ENCODE data around the gene IL1A.

Gene IL1A

DNA sequence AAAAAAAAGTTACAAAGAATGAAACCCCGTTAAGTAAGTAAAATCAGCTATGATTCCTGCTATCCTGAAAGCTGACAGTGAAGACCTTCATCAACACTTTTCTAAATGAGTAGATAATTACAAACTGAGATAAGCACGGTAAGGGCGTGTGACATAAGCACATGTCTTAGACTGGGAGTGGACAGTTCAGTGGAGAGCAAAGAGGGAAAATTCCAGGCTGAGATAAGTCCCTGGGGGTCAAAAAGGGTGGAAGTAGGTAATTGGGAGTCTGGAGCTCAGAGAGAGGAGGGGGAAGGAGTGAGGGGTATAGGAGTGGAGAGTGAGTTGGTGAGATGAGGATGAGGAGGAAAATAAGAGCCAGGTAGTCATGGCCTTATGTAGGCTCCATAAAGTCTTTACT is 4.4 kb upstream of the IL1A start:
- Histone ChIP-seq H3K4me1 (ENCODE audit: insufficient read depth, low read length) (no peaks in the 10 kb centered on the region), H3K27me3 (ENCODE audit: control insufficient read depth in 1 of 2, insufficient read depth in 2 of 2, low read length in 2 of 2) (no peaks in the 10 kb centered on the region), H3K36me3 (ENCODE audit: insufficient read depth, low read length) (no peaks in the 10 kb centered on the region), H3K9me3 (ENCODE audit: low read length) (no peaks in the 10 kb centered on the region), H3K9ac (ENCODE audit: low read length) (no peak overlapping the region), H3K4me3 (ENCODE audit: low read depth in 1 of 2, low read length in 2 of 2) (no peak overlapping the region), H3K27ac (ENCODE audit: low read depth, low read length) (no peak overlapping the region)

DNA sequence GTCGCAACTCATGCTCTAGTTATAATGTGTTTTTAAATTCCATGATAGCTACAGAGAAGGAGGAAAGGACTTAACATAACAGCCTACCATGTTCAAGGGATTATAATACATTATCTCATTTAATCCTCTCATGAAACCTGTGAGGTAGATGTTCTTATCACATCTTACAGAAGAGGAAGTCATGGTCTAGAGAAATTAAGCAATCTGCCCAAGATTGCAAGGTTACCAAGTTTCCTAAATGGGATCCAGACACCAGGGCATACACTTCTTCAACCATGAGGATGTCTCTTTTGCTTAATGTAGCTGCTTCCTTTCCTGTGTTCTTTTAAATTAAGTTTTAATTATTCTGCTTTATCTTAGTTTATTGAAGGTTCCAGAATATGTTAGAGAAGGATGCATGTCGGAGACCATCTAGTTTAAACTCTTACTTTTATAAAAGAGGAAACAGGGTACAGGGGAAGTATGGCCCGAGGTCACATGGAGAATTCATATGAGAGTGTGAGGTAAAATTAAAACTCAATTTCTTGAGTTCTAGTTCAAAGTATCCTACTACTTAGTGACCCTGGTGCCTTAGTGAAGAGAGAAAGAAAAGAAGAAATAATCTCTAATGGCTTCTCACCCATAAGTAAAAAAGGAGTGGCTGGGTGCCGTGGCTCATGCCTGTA is 3.6 kb upstream of the IL1A start:
- no peak overlapping the region for H3K4me3 ChIP-seq (ENCODE audit: low read depth in 1 of 2, low read length in 2 of 2)
- no peaks in the 10 kb centered on the region for H3K4me1 ChIP-seq (ENCODE audit: insufficient read depth, low read length)
- no peaks in the 10 kb centered on the region for H3K9me3 ChIP-seq (ENCODE audit: low read length)
- no peaks in the 10 kb centered on the region for H3K27me3 ChIP-seq (ENCODE audit: control insufficient read depth in 1 of 2, insufficient read depth in 2 of 2, low read length in 2 of 2)
- no peaks in the 10 kb centered on the region for H3K36me3 ChIP-seq (ENCODE audit: insufficient read depth, low read length)
- no peak overlapping the region for H3K9ac ChIP-seq (ENCODE audit: low read length)
- no peak overlapping the region for H3K27ac ChIP-seq (ENCODE audit: low read depth, low read length)

GRCh38 chr2:112787294-112787693 is 3.0 kb upstream of the IL1A start:
- no peak overlapping the region for H3K4me3 ChIP-seq (ENCODE audit: low read depth in 1 of 2, low read length in 2 of 2)
- no peaks in the 10 kb centered on the region for H3K9me3 ChIP-seq (ENCODE audit: low read length)
- no peak overlapping the region for H3K27ac ChIP-seq (ENCODE audit: low read depth, low read length)
- no peak overlapping the region for H3K9ac ChIP-seq (ENCODE audit: low read length)
- H3K27me3 ChIP-seq (ENCODE audit: control insufficient read depth in 1 of 2, insufficient read depth in 2 of 2, low read length in 2 of 2), result no peaks in the 10 kb centered on the region
- no peaks in the 10 kb centered on the region for H3K4me1 ChIP-seq (ENCODE audit: insufficient read depth, low read length)
- H3K36me3 ChIP-seq (ENCODE audit: insufficient read depth, low read length), result no peaks in the 10 kb centered on the region

DNA sequence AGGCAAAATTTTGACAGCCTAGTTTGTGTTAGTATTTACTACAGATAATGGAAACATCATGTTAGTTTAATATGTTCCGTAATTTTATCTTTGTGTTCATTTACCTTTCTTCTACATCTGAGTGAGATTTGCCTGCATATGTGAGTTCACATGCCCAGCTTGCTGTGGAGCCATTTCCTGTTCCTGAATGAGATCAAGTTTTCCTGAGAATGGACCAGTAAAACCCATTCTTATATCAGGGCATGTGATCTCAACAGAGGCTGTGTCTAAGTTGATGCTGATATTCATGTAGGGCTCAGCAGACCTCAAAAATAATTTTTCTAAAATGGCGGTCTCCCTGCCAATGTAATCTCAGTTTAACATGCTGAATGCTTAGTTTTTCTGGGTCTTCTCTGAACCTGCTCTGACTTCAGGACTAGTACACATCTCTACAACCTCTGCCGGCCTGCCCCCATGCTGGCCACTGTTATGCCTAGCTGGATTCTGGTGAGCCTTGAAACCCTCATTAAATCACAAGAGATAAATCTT is 1.0 kb downstream of the IL1A start:
- H3K4me3 ChIP-seq (ENCODE audit: low read depth in 1 of 2, low read length in 2 of 2), result no peak overlapping the region
- no peak overlapping the region for H3K27ac ChIP-seq (ENCODE audit: low read depth, low read length)
- no peaks in the 10 kb centered on the region for H3K36me3 ChIP-seq (ENCODE audit: insufficient read depth, low read length)
- H3K9me3 ChIP-seq (ENCODE audit: low read length), result no peaks in the 10 kb centered on the region
- no peak overlapping the region for H3K9ac ChIP-seq (ENCODE audit: low read length)
- no peaks in the 10 kb centered on the region for H3K27me3 ChIP-seq (ENCODE audit: control insufficient read depth in 1 of 2, insufficient read depth in 2 of 2, low read length in 2 of 2)
- H3K4me1 ChIP-seq (ENCODE audit: insufficient read depth, low read length), result no peaks in the 10 kb centered on the region

DNA sequence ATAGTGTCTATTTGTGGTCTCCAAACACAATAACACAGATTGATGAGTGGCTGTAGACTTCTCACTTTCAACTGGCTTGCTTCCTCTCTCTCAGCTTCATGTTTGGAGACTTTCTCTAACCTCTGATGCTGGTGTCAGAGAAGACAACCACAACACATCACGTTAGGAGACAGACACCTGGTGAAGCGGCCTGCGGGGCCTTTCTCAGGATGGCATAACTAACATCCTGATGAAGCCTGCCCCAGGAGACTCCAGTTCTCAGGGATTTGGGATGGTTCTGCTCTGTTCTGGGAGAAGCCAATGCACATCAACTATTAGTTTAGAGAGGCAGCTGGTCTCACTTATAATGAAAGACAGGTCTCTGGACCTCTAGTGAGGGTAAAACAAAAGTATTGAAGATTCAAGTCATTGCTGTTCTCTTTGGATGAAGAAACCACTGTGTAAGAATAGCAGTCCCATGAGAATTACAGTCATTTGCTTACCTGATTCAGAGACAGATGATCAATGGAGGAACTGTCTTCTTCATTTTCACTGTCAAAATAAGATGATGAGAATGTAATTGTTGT is 2.0 kb downstream of the IL1A start:
- Histone ChIP-seq H3K4me1 (ENCODE audit: insufficient read depth, low read length) (no peaks in the 10 kb centered on the region), H3K27me3 (ENCODE audit: control insufficient read depth in 1 of 2, insufficient read depth in 2 of 2, low read length in 2 of 2) (no peaks in the 10 kb centered on the region), H3K27ac (ENCODE audit: low read depth, low read length) (no peak overlapping the region), H3K9ac (ENCODE audit: low read length) (no peak overlapping the region), H3K4me3 (ENCODE audit: low read depth in 1 of 2, low read length in 2 of 2) (no peak overlapping the region), H3K36me3 (ENCODE audit: insufficient read depth, low read length) (no peaks in the 10 kb centered on the region), H3K9me3 (ENCODE audit: low read length) (no peaks in the 10 kb centered on the region)

DNA sequence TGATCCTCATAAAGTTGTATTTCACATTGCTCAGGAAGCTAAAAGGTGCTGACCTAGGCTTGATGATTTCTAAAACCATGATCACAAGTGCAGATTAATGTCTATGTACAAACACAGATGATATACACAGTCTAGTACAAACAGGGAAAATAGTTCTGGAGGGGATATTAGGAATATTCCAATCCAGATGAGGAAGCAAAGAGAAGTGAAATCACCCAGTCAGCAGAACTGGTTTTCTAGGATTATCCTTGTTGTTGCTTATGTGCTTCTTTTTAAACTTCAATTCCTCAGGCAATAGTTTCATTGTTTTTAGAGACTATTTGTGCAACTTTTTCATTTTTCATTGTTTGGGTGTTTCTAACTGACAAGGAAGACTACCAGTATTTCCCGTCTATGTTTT is 4.7 kb downstream of the IL1A start:
- Histone ChIP-seq H3K9ac (ENCODE audit: low read length) (no peak overlapping the region), H3K9me3 (ENCODE audit: low read length) (no peaks in the 10 kb centered on the region), H3K36me3 (ENCODE audit: insufficient read depth, low read length) (no peaks in the 10 kb centered on the region), H3K4me1 (ENCODE audit: insufficient read depth, low read length) (no peaks in the 10 kb centered on the region), H3K4me3 (ENCODE audit: low read depth in 1 of 2, low read length in 2 of 2) (no peak overlapping the region), H3K27me3 (ENCODE audit: control insufficient read depth in 1 of 2, insufficient read depth in 2 of 2, low read length in 2 of 2) (no peaks in the 10 kb centered on the region), H3K27ac (ENCODE audit: low read depth, low read length) (no peak overlapping the region)

DNA sequence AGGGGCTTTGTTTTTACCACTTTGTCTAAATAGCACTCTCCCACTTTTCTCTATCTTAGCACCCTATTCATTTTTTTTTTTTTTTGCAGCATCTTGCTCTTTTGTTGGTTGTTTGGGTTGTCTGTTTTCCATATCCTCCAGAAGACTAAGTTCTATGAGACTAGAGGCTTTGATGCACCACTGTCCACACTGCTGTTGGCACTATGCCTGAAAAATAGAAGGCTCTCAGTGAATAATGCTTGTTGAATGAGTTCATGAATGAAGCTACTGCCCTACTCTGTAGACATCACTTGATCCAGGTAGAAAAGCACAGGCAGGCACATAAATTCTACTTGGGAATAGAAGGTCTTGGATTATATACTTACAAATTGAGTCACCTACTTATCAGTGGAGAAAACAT is 7.3 kb downstream of the IL1A start:
- Histone ChIP-seq H3K9ac (ENCODE audit: low read length) (no peak overlapping the region), H3K9me3 (ENCODE audit: low read length) (no peaks in the 10 kb centered on the region), H3K4me1 (ENCODE audit: insufficient read depth, low read length) (no peaks in the 10 kb centered on the region), H3K36me3 (ENCODE audit: insufficient read depth, low read length) (no peaks in the 10 kb centered on the region), H3K27ac (ENCODE audit: low read depth, low read length) (no peak overlapping the region), H3K27me3 (ENCODE audit: control insufficient read depth in 1 of 2, insufficient read depth in 2 of 2, low read length in 2 of 2) (no peaks in the 10 kb centered on the region), H3K4me3 (ENCODE audit: low read depth in 1 of 2, low read length in 2 of 2) (no peak overlapping the region)

DNA sequence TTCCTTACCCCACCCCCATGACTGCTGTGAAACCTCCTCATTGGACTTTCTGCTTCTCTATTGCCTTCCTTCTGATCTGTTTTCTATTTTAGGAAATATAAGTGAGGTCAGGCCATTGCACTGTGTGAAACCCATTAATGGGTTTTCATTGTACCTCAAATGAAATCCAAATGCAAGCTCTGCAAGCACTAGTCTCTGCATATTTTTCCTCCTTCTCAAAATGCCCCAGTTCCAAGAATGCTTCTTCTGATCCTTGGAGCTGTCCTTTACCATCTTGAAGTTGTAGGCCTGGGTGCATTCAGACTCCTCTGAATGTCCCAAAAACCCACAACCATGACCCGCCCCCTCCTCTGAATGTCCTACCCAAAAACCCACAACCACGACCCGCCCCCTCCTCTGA is 8.2 kb downstream of the IL1A start:
- H3K4me3 ChIP-seq (ENCODE audit: low read depth in 1 of 2, low read length in 2 of 2), result no peak overlapping the region
- H3K36me3 ChIP-seq (ENCODE audit: insufficient read depth, low read length), result no peaks in the 10 kb centered on the region
- H3K27me3 ChIP-seq (ENCODE audit: control insufficient read depth in 1 of 2, insufficient read depth in 2 of 2, low read length in 2 of 2), result no peaks in the 10 kb centered on the region
- no peaks in the 10 kb centered on the region for H3K9me3 ChIP-seq (ENCODE audit: low read length)
- no peaks in the 10 kb centered on the region for H3K4me1 ChIP-seq (ENCODE audit: insufficient read depth, low read length)
- H3K9ac ChIP-seq (ENCODE audit: low read length), result no peak overlapping the region
- no peak overlapping the region for H3K27ac ChIP-seq (ENCODE audit: low read depth, low read length)

GRCh38 chr2:112774536-112775285 is 9.6 kb downstream of the IL1A start:
- Histone ChIP-seq H3K4me1 (ENCODE audit: insufficient read depth, low read length) (no peaks in the 10 kb centered on the region), H3K27me3 (ENCODE audit: control insufficient read depth in 1 of 2, insufficient read depth in 2 of 2, low read length in 2 of 2) (no peaks in the 10 kb centered on the region), H3K4me3 (ENCODE audit: low read depth in 1 of 2, low read length in 2 of 2) (no peak overlapping the region), H3K9me3 (ENCODE audit: low read length) (no peaks in the 10 kb centered on the region), H3K36me3 (ENCODE audit: insufficient read depth, low read length) (no peaks in the 10 kb centered on the region), H3K27ac (ENCODE audit: low read depth, low read length) (no peak overlapping the region), H3K9ac (ENCODE audit: low read length) (no peak overlapping the region)

DNA sequence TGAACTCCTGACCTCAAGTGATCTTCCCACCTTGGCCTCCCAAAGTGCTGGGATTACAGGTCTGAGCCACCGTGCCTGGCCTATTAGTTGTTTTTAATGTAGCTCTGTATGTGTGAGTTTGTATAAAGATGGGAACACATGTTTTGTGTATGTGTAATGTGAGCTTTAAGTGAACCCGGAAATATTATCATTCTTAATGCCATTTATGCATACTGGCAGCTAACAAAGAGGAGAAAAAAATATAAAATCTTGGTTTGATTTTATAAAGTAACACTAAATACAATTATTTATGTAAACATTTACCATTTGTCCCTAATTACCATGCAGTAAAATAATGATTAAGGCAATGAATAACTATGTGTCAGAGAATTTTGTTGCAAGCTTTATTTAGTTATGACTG is 10.7 kb downstream of the IL1A start:
- Histone ChIP-seq H3K9me3 (ENCODE audit: low read length) (no peaks in the 10 kb centered on the region), H3K4me3 (ENCODE audit: low read depth in 1 of 2, low read length in 2 of 2) (no peak overlapping the region), H3K9ac (ENCODE audit: low read length) (no peak overlapping the region), H3K27ac (ENCODE audit: low read depth, low read length) (no peak overlapping the region), H3K4me1 (ENCODE audit: insufficient read depth, low read length) (no peaks in the 10 kb centered on the region), H3K27me3 (ENCODE audit: control insufficient read depth in 1 of 2, insufficient read depth in 2 of 2, low read length in 2 of 2) (no peaks in the 10 kb centered on the region), H3K36me3 (ENCODE audit: insufficient read depth, low read length) (no peaks in the 10 kb centered on the region)

DNA sequence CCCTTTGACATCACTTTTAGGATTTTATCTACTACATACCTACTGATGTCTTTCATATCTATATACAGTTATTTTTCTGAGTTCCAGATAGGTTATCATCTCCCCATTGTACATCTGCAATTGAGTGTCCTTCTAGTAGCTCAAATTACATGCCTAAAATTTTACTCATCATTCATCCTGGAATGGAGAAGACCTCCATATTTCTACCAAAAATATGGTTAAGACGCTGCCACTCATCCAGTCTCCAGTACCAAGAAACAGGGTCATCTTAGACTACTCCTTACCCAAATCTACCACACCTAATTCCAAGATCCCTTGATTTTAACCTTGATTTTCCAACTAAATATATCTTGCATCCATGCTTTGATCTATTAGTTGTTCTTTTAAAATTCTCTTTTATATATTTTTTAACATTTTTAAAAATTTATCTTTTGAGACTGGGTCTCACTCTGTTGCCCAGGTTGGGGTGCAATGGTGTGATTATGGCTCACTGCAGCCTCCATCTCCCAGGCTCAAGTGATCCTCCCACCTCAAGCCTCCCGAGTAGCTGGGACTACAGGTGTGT is 11.3 kb downstream of the IL1A start:
- H3K4me3 ChIP-seq (ENCODE audit: low read depth in 1 of 2, low read length in 2 of 2), result no peak overlapping the region
- H3K9ac ChIP-seq (ENCODE audit: low read length), result no peak overlapping the region
- no peaks in the 10 kb centered on the region for H3K4me1 ChIP-seq (ENCODE audit: insufficient read depth, low read length)
- H3K36me3 ChIP-seq (ENCODE audit: insufficient read depth, low read length), result no peaks in the 10 kb centered on the region
- no peaks in the 10 kb centered on the region for H3K27me3 ChIP-seq (ENCODE audit: control insufficient read depth in 1 of 2, insufficient read depth in 2 of 2, low read length in 2 of 2)
- H3K27ac ChIP-seq (ENCODE audit: low read depth, low read length), result no peak overlapping the region
- H3K9me3 ChIP-seq (ENCODE audit: low read length), result no peaks in the 10 kb centered on the region
